Testis (tissue), 3 donors: ENCODE results near the gene CA5B. TPM values are rescaled to one million over a fixed set of nuclear protein-coding genes. Genes with fewer than 3 reads are reported as not detected.

Experiments used
- DNase-seq: peaks from one replicate; pipeline ENCODE4 v3.0.0-alpha.2; 2019
- H3K27ac ChIP-seq, 2 donors: fragments of 200-600 bp; sonication (generic); one replicate each; pipeline ENCODE4 v1.5.1; 2019
- H3K27me3 ChIP-seq: fragments of 200-600 bp; sonication (generic); one replicate; pipeline ENCODE4 v1.5.1; 2019
- H3K36me3 ChIP-seq: fragments of 200-600 bp; sonication (generic); one replicate; pipeline ENCODE4 v1.5.1; 2017; ENCODE audit warnings: low read depth; ENCODE audit errors: missing control alignments
- H3K4me1 ChIP-seq: fragments of 200-600 bp; sonication (generic); one replicate; pipeline ENCODE4 v1.5.1; 2019
- H3K4me3 ChIP-seq, 2 donors: fragments of 200-600 bp; sonication (generic); one replicate each; pipeline ENCODE4 v1.5.1; 2017 to 2019
- H3K9me3 ChIP-seq: fragments of 200-600 bp; sonication (generic); one replicate; pipeline ENCODE4 v1.5.1; 2017
- POLR2A ChIP-seq: fragments of 450-650 bp; IDR thresholded peaks from one replicate; pipeline ENCODE4 v1.6.1; 2017; ENCODE audit warnings: antibody characterized with exemption, mild to moderate bottlenecking, moderate library complexity
- WGBS, 2 donors: methylation state at CpG; one replicate each; pipeline ENCODE4 v1.1.5; 2018; 5-methylcytosine and 5-hydroxymethylcytosine counted together
- intact Hi-C: fragments of 100-400 bp; cut with DNase I; formaldehyde crosslinking; loops from one replicate; pipeline ENCODE4 v1.15.1; 2023; ENCODE audit warnings: low total_unique reads
- polyA plus RNA-seq: library from polyadenylated mRNA; stranded (reverse); fragments of 350-450 nt; fragmentation: Illumina TruSeq; extraction: RNeasy Lipid Tissue Mini Kit (QIAGEN cat#74804); gene quantifications from one replicate; pipeline ENCODE4 v1.2.3, GENCODE V29; 2014; ENCODE audit warnings: low read depth, low replicate concordance; ENCODE audit not compliant: insufficient read depth
- total RNA-seq, 2 donors: library from RNA; depleted of rRNA; stranded (reverse); fragments of >200 nt; gene quantifications; one replicate each; pipeline ENCODE4 v1.2.3, GENCODE V29; 2016
- TF ChIP-seq, protein P1 (sequence below), 3 experiments: fragments of 450-650 bp in 2 of 3; fragments of 200-600 bp in 1 of 3; sonication (generic) in 1 of 3; IDR thresholded peaks; one replicate each; pipeline ENCODE4 v1.5.1; 2016 to 2019; ENCODE audit warnings: antibody characterized with exemption in 3 of 3, mild to moderate bottlenecking in 2 of 3, moderate library complexity in 1 of 3

The CA5B gene
- total and polyA plus RNA-seq, 3 donors from 2014 or later = 25.1 to 53.1 (median 45.5) TPM

DNA sequence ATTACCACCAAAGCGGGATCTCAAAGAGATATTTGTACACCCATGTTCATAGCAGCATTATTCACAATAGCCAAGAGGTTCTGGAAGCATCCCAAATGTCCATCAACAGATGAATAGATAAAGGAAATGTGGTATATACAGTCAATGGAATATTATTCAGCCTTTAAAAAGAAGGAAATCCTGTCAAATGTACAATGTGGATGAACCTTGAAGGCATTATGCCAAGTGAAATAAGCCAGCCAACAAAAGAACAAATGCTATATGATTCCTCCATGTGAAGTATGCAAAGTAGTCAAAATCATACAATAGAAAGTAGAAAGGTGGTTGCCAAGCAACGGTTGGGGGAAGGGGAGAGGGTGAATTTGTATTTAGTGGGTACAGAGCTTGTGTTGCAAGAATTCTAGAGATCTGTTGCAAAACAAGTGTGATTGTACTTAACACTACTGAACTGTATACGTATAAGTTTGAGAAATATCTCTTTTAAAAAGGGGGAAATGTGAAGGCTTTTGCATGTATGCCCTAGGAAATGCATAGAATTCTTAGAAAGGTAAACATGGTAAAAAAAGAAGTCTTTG lies 47.2 kb downstream of the CA5B start:
- Histone ChIP-seq H3K4me1 (no peaks in the 10 kb centered on the region), H3K36me3 (no peaks in the 10 kb centered on the region), H3K9me3 (no peaks in the 10 kb centered on the region), H3K27me3 (no peaks in the 10 kb centered on the region), H3K27ac (no peak overlapping the region), H3K4me3 (no peak overlapping the region)
- 72 to 96% methylated on average over 2 to 3 of the region's 3 CpGs for WGBS, 2 donors
- intact Hi-C loops = no loop called here
- TF ChIP-seq POLR2A = no peak
- TF ChIP-seq, protein P1, sequence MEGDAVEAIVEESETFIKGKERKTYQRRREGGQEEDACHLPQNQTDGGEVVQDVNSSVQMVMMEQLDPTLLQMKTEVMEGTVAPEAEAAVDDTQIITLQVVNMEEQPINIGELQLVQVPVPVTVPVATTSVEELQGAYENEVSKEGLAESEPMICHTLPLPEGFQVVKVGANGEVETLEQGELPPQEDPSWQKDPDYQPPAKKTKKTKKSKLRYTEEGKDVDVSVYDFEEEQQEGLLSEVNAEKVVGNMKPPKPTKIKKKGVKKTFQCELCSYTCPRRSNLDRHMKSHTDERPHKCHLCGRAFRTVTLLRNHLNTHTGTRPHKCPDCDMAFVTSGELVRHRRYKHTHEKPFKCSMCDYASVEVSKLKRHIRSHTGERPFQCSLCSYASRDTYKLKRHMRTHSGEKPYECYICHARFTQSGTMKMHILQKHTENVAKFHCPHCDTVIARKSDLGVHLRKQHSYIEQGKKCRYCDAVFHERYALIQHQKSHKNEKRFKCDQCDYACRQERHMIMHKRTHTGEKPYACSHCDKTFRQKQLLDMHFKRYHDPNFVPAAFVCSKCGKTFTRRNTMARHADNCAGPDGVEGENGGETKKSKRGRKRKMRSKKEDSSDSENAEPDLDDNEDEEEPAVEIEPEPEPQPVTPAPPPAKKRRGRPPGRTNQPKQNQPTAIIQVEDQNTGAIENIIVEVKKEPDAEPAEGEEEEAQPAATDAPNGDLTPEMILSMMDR (IDR thresholded peaks at IDR 0.05) = no peak
- DNase-seq = no peak

DNA sequence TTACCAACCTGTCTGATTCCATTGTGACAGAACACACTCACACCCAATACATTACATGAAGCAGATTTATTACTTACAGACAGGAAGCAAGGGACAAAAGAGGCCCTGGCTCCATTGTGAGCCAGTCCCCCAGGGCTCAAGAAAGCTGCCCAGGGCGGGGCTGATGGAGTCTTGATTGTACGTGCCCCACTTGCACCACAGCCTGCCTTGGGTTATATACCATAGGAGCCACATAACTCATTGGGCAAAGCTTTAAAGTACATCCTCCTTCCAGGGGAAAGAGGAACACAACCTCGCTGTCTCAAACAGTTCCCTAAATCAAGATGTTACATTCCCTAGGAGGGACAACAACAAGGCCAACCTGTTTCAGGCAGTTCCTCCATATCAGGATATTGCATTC lies 48.8 kb downstream of the CA5B start:
- intact Hi-C loops = no loop called here
- Histone ChIP-seq H3K36me3 (no peaks in the 10 kb centered on the region), H3K4me1 (no peaks in the 10 kb centered on the region), H3K27me3 (no peaks in the 10 kb centered on the region), H3K4me3 (no peak overlapping the region), H3K9me3 (no peaks in the 10 kb centered on the region), H3K27ac (no peak overlapping the region)
- WGBS, 2 donors = 67 to 81% methylated on average over 1 to 3 of the region's 3 CpGs
- no peak for DNase-seq
- TF ChIP-seq, protein P1 (IDR thresholded peaks at IDR 0.05) = no peak
- no peak for TF ChIP-seq POLR2A

DNA sequence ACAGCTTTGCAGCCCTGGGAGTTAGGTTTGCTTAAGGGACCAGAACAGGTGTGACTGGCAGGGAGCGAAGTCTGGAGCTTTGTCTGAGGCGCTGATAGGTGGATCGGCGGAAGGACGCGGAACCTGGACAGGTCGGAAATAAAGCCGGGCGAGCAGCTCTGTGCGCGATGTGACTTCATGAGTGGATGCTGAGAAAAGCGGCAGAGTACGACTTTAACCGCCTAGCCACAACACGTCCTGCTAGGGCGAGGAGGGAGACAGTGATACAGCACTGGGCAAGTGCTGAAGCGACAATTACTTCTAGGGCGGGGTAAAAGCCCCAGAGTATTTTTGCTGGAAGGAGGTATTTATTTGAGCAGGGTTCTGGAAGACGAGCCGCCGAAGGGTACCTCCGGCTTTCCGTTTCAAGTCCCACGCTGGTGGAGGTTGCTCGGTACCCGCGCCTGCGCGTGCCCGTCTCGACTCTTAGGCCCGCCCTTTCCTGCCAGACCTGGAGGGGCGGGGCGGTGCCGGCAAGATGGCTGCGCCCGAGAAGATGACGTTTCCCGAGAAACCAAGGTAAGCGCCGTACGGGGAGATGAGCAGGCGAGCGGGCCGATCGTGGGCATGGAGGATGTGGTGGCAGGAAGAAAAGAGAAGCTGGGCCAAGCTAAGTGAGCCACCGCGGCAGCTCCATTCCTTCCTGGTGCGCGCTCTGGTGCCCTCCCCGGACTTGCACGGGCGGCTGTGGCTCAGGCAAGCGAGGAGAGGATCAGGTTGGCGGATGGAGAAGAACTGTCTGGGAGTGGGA lies 52.1 kb downstream of the CA5B start, which contains the start of gene ZRSR2:
Gene ZRSR2 (plus strand): TSS at position 506 of the 790 bp plus-strand sequence. CDS start 12 bp downstream, at position 518.
- H3K36me3 ChIP-seq = no peaks in the 10 kb centered on the region
- H3K4me3 ChIP-seq = peak within 1 kb of the TSS; percentile 64 to 76
- intact Hi-C loops = no loop called here
- TF ChIP-seq POLR2A = no peak
- TF ChIP-seq, protein P1 (IDR thresholded peaks at IDR 0.05) = no peak
- H3K27me3 ChIP-seq = no peaks in the 10 kb centered on the region
- peak within 1 kb of the TSS; percentile 25 to 79 for H3K27ac ChIP-seq
- 1% methylated on average over 24 to 40 of the region's 55 CpGs for WGBS, 2 donors
- H3K9me3 ChIP-seq = no peaks in the 10 kb centered on the region
- no peaks in the 10 kb centered on the region for H3K4me1 ChIP-seq
- DNase-seq = peak; percentile 89

DNA sequence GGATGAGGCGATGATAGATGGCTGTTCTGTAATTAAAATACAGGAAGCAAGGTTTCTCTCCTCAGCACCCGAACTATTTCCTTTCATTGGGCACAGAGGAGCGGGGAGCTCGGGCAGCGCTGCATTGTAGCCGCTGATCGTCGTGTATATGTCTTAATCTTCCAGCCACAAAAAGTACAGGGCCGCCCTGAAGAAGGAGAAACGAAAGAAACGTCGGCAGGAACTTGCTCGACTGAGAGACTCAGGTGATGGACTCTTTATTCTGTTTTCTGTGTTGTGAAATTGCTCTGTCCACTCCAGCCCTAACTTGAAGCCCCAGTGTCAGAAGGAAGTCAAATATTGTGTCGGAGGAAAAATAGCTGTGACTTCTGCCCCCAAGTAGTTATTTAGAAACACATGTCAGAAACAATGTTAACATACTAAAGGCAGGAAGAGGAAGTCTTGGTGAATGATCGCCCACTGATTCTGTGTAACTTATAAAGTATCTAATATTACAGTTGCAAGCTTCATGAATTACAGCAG lies 52.8 kb downstream of the CA5B start:
- TF ChIP-seq POLR2A = no peak
- TF ChIP-seq, protein P1 (IDR thresholded peaks at IDR 0.05) = no peak
- Histone ChIP-seq H3K4me1 (no peaks in the 10 kb centered on the region), H3K36me3 (no peaks in the 10 kb centered on the region), H3K4me3 (peak overlapping the region; percentile 64 to 76), H3K27ac (peak overlapping the region; percentile 25 to 79), H3K27me3 (no peaks in the 10 kb centered on the region), H3K9me3 (no peaks in the 10 kb centered on the region)
- WGBS, 2 donors = 0% methylated on average over 8 to 15 of the region's 15 CpGs
- no peak for DNase-seq
- intact Hi-C loops = no loop called here
